GM18909 (cell line): Measurements from ENCODE around the gene CRYBG2.
"Not testable (repeated sequence)": the region's sequence is repeated elsewhere in the genome, so short reads cannot be mapped to it uniquely, and the experiment has no call there.

Experiments used
- ATAC-seq: cut with Tn5 transposase; IDR thresholded peaks from one replicate; pipeline ENCODE4 v1.9.1; 2021; ENCODE audit warnings: mild to moderate bottlenecking; ENCODE audit not compliant: unreplicated experiment, poor library complexity

The CRYBG2 gene

DNA sequence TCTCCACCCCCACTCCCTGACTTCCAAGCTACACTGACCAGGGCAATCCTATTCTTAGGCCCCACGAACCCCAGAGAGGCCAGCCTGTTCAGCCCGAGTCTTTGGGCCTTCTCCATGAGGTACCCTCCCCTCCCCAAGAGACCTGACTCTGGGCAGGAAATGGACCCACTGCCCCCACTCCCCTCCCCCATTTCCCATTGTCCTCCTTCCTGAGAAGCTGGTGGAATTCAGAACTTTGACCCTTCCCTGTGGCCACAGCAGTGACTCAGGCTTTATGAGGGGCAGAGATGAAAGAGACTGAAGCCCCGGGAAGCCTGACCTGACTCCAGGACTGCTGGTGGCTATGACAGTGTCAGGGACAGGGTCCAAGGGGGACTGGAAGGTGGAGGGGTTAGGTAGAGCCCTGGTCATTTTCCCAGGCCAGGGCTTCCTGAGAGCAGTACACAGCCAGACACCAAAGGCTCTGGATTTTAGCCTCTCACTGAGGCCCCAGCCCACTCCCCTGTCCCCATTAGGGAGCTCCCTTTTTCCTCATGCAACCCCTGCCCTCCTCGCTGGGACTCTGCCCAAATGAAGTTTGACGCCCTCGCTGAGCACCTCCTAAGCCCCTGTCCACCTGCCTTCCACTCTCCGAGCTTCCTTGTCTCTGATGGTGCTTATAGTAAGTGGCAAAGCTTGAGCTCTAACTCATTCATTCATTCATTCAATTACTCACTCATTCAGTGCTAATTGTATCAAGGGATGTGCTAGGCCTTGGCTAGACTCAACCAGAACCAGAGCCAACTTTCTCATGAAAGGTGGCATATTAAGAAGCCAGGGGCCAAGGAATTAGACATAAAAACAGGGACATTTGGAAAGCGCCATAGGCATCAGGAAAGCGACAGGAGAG is 3.0 kb downstream of the CRYBG2 start:
- ATAC-seq, result no peak

DNA sequence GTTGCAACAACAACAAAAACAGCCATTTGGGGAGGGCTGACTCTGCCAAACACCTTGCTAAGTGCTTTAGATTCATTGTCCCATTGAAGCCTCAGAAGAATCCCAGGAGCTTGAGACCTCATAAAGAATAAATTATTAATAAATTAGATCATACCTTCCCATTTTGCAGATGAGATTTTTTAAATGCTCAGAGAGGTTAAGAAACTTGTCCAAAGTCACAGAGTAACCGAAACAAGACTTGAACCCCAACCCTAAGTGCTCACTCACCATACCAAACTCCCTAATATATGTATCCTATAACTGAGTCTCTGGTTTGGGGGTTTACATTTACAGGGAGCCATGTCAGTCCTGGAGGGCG is 3.6 kb downstream of the CRYBG2 start:
- no peak for ATAC-seq

DNA sequence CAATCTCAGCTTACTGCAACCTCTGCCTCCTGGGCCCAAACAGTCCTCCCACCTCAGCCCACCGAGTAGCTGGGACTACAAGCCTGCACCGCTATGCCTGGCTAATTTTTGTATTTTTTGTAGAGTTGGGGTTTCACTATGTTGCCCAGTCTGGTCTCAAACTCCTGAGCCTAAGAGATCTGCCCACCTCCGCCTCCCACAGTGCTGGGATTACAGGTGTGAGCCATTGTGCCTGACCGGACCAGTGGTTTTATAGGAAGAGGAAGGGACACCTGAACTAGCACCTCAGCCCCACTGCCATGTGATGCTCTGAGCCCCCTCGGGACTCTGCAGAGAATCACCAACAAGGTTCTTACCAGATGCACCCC is 4.1 kb downstream of the CRYBG2 start:
- ATAC-seq, result no peak

DNA sequence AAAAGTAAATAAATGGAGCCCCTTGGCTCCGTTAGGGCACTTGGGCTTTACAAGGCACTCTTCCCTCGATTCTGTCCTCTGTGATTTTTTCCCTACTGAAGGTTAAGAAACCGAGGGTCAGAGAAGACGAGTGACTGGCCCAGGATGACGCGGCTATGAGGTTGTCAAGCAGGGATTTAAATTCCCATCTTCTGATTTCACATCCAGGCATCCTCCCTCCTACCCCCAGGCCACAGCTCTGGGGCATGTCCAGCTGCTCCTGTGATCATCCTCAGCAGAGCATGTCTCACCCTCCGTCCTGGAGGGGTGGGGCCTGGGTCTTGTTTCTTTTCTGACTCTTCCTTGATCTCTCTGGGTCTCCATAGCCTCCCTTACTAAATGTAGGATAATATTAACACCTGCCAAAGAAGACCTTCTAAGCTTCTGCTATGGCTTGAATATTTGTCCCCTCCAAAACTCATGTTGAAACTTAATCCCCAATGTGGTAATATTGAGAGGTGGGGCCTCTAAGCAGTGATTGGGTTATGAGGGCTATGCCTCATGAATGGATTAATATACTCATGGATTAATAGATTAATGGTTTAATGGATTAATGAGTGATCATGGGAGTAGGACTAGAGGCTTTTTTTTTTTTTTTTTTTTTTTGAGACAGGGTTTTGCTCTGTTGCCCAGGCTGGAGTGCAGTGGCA is 4.6 kb downstream of the CRYBG2 start:
- ATAC-seq, result no peak

DNA sequence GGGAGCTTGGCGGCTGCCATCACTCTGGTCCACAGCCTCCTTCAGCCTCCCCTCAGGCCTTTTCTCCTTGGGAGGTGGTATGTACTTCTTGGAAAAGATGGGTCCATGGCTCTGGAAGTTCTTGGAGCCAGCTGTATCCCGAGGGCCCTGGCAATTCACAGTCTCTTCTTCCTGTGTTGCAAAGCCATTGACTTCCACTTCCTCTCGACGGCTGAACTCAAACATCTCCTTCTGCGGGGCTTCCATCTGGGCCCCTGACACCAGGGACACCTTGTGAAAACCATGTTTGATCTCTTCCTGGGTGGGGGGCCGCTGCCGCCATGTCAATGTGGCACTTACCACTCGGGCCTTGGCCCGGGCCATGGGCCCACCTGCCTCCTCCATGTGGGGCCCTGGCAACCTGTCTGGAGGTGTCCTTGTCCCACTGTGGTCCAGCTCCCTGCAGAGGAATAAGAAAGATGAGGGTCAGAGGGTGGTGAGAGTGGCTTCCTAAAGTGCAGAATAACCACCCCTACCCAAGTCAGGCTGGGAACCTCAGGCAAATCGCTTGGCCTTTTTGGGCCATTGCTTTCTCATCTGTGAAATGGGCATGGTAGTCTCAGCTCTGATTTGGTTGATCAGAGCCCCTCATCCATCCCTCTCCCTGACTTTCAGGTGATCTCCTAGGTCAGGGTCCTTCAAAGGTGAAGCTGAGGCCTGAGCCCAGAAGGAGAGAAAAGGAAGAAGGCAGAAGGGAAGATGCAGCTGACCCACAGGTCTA is 7.5 kb downstream of the CRYBG2 start:
- ATAC-seq, result no peak

DNA sequence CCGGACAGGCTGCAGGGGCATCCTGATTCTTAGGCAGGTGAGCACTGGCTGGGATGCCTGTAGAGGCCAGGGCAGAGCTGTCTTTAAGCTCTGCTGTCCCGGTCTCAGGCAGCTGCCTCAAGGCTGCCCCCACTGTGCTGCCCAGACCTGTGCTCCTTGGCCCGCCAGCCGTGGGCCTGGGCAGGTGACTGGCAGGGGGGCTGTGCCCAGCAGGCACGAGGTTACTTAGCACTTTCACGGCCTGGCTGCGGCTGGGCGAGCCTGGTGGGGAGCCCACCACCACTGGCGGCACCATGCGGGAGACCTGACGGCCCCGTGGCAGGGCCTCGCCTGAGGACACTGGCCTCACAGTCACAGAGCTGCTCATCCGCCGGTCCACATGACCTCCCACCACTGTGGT is 8.2 kb downstream of the CRYBG2 start:
- no peak for ATAC-seq

DNA sequence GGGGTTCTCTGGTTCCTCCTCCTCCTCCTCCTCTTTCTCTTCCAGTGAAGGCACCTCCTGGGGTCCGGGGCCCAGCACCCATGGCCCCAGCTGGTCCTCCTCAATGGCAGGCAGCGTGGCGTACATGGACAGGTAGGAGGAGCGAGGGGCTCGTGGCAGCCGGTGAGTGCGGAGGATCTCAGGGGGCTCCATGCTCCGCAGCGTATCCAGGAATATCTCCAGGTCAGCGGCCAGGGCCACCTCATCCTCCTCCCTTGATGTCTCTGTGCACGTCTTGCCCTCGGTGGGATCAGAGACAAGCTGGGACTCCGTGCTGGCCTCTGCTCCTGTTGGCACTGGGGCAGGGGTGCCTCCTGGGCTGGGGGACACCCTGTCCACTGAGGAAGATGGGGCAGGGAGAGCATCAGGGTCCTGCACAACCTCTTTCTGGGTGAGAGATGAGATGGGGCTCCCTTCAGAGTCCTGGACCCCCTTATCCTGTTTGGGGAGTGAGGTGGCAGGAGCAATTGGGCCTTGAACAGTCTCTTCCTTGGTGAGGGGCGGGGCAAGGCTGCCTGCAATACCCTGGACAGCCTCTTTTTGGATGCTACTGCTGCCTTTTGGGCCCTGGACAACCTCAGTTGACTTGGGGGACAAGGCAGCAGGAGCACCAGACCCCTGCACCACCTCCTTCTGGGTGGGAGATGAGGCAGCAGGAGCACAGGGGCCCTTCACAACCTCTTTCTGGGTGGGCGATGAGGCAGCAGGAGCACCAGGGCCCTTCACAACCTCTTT is 9.6 kb downstream of the CRYBG2 start:
- ATAC-seq, result no peak

DNA sequence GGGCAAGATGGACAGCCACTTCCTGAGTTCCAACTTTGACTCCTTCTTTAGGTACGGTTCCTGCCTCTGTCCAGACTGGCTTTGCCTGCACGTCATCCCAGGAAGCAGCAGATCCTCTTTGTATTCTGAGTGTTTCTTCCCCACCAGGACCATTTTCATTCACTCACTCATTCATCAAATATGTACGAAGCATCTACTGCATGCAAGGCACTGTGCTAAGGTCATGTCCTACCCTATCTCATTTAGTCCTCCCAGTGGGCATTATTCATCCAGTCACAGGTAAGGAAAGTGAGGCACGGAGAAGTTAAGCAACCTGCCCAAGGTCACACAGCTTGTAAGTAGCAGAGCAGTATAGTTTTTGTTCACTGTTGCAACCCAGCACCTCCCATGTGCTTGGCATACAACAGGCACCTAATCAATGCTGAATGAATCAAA is 13.9 kb downstream of the CRYBG2 start:
- no peak for ATAC-seq

DNA sequence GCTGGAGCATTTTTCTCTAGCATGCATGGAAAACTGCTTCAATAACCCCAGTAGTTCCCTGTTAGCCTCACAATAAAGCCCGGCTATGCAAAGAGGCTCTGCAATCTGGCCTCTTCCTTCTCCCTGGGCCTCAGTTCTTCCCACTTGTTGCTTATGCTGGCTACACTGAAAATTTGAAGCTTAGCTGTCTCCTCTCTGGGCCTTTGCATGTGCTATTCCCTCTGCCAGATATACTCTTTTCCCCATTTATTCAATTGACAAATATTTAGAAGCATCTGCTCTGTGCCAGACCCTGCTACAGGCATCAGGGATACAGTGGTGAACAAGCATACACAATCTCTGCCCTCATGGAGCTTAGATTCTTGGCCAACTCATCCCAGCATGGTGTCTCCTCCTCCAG is 15.3 kb downstream of the CRYBG2 start:
- ATAC-seq, result no peak

DNA sequence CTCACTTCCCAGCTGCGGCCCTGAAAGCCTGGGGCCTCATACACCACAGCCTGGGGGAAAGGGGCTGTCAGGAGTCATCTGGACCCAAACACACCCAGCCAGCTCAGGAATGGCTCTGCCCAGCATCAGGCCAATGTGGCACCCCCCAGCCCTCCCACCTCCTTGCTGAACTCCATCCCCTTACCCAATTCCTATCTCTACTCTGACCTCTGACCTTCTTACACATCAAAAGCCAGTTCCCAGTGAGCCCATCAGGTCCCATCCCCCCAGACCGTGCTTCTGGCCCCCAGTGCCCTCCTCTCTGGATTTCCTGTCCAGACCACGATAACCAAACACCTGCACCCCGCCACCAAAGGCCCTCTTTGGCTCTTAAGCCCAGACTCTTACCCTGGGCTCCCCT is 16.3 kb downstream of the CRYBG2 start:
- no peak for ATAC-seq

DNA sequence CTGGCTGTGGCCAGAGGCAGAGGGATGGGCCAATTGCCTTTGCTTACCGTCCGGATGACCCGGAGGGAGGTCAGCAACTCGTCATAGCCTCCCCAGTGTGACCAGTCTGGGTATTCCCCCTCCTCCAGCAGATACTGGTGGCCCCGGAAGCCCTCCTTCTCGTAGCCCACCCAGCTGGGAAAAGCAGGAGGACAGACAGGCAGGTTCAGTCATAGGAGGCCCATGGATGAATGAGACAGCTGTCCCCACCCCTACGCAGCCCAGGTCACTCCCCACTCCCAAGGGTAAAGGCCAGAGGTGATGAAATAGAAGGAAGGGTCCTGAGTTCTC is 16.8 kb downstream of the CRYBG2 start:
- ATAC-seq, result no peak

DNA sequence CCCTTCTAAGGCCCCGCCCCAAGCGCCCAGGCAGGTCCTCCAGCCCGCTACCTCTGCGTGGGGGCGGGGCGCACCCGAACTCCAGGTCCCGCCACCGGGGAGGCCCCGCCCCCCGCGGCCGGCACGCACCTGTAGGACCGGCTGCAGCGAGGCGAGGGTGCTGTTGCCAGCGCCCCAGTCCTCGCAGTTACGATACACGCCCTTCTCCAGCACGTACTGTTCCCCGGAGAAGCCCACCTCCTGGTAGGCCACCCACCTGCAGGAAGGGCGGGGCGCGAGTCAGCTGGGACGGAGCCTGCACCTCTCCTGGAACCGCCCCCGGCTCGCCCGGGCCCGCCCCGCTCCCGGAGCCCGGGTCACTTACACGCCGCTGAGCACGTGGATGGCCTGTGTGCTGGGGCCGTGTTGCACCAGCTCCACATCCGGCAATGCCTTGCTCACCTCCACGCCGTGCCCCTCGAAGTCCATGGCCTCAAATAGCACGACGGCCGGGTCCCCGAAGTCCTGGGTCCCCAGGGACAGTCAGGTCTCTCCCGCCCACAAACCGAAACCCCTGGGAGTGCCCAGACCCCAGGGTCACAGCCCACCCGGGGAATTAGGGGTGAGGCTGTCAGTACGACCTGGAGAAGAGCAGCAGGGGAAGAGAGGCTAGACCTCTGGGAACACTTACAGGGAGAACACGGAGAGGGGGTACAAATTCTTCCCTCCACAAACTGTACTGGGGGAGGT is 17.3 kb downstream of the CRYBG2 start:
- ATAC-seq, result peak; percentile 51

DNA sequence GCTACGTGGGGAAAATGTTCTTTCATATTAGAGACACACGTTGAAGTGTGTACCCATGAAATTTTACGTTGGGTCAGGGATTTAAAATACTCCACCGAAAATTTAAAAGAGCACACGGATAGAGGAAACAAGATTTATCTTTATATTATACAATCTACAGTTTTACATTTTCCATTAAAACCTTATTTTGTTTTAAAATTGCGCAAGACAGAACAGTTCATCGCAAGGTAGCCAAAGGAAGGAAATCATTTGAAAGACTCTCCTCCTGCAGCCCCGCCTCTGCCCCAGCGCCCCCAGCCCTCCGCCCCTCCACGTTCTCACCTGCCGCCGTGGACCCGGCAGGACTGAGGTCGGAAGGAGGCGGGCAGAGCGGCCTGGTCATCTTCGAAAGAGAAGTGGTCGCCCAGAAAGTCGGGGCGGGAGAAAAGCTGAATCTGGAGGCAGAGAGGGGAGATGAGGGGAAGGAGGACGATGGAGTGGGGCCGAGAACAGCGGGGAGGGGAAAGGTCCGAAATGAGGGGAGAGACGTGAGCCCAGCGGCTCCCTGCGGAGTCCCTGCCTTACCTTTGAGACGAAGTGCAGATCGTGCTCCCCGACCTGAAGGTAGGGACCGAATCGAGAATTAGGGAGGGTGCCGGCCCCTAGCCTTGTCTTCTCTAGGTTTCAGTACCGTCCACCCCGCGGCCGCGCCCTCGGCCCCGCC is 18.0 kb downstream of the CRYBG2 start:
- ATAC-seq, result no peak

DNA sequence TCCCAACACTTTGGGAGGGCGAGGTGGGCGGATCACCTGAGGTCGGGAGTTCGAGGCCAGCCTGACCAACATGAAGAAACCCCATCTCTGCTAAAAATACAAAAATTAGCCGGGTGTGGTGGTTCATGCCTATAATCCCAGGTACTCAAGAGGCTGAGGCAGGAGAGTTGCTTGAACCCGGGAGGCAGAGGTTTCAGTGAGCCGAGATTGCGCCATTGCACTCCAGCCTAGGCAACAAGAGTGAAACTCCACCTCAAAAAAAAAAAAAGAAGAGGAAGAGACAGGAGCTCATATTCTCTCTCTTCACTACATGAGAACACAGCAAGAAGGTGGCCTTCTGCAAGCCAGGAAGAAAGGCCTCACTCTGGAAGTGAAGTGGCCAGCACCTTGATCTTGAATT is 20.6 kb downstream of the CRYBG2 start:
- ATAC-seq, result not testable (repeated sequence)

DNA sequence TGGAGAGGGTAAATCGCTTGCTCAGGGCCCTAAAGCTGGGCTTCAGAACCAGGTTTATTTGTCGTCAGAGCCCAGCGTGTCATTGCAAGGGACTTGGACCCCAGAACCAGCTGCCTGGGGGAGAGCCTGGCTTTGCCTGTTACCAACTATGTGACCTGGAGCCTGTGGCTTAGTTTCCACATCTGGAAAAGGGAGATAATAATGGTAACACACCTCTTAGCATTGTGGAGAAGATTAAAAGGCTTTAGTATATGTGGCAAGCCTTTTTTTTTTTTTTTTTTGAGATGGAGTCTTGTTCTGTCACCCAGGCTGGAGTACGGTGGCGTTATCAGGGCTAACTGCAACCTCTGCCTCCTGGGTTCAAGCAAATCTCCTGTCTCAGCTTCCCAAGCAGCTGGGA is 23.7 kb downstream of the CRYBG2 start:
- no peak for ATAC-seq

DNA sequence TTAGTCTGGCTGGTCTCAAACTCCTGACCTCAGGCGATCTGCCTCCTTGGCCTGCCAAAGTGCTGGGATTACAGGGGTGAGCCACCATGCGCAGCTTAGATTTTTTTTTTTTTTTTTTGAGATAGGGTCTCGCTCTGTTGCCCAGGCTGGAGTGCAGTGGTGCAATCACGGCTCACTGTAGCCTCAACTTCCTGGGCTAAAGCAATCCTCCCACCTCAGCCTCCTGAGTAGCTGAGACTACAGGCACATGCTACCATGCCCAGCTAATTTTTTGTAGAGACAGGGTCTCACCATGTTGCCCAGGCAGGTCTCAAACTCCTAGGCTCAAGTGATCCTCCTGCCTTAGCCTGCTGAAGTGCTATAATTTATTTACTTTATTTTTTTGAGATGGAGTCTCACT is 24.6 kb downstream of the CRYBG2 start:
- not testable (repeated sequence) for ATAC-seq

DNA sequence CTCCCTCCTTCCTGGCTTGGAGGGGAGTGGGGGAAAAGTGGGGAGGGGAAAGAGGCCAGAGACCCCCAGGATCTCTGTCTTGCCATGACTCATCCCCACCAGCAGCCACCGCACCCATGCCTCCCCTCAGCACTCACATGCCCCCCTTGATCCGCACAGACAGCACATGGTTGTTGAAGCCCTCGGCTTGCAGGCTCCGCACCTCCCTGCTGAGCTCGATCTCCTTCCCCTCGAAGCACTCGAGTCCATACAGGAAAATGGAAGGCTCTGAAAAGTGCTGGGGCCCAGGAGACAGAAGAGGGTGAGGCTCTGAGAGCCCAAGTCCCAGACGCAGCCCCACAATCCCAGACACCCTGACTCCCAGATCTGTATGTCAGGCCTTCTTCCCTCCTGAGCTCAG is 25.3 kb downstream of the CRYBG2 start:
- ATAC-seq, result no peak

DNA sequence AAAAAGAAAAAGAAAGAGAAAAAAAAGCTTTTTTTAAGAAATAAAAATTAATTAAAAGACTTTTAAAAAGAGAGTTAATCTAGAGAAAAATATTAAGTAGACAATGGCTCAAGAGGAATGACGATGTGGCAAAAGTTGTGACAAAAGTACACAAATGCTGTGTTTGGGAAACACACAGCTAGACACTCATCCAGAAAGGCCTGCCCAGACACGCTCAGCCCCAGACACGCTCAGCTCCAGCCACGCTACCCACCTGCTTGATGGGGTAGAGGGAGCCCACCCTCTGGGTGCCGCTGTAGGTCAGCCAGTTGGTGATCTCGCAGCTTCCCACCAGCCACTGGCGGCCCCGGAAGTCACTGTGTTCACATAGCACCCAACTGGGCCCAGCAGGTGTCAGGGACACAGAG is 26.0 kb downstream of the CRYBG2 start:
- no peak for ATAC-seq

DNA sequence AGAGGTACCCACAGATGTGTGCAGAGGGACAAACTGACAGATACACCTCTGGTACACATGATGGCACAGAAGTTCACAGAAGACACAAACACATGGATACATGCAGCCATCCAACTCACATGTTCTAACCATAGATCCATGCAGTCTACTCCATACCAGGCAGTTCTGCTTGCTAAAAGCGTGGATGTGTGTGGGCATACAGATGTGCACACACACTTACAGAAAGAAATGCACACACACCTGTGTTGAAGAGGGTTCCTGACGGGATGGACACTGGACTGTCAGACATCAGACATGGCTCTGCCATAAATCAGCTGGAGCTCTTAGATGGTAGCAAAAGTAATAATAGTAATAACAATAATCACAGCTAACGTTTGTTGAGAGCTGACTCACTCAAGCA is 29.4 kb downstream of the CRYBG2 start:
- no peak for ATAC-seq
